Small intestine (tissue), 7 donors: Measurements from ENCODE around the gene POLD1. TPM values are rescaled to one million over a fixed set of nuclear protein-coding genes. Genes with fewer than 3 reads are reported as not detected.

Experiments
- DNase-seq, 2 donors: peaks; one replicate each; pipeline versions ENCODE4 v3.0.0 to v3.0.0-alpha.2; 2013
- FAIRE-seq: peaks from 2 replicates; lab custom pipeline; 2012; peaks lifted over from hg19 to GRCh38; lab: Jason Lieb, UNC
- H3K27ac ChIP-seq, 3 donors: one replicate each; pipeline ENCODE4 v1.5.1; 2013; ENCODE audit warnings: low read length in 2 of 3, mild to moderate bottlenecking in 2 of 3, control low read depth in 1 of 3, inconsistent platforms in 1 of 3, low read depth in 1 of 3, moderate library complexity in 1 of 3
- H3K27me3 ChIP-seq, 3 donors: one replicate each; pipeline ENCODE4 v1.6.1; 2013; ENCODE audit warnings: low read length in 3 of 3, inconsistent platforms in 1 of 3; ENCODE audit not compliant: control insufficient read depth in 3 of 3, insufficient read depth in 3 of 3
- H3K36me3 ChIP-seq, 3 donors: one replicate each; pipeline ENCODE4 v1.6.1; 2013; ENCODE audit warnings: low read length in 3 of 3, inconsistent platforms in 1 of 3, low read depth in 1 of 3, mild to moderate bottlenecking in 1 of 3, moderate library complexity in 1 of 3; ENCODE audit not compliant: control insufficient read depth in 3 of 3, insufficient read depth in 2 of 3
- H3K4me1 ChIP-seq, 3 donors: one replicate each; pipeline ENCODE4 v1.6.1; 2013; ENCODE audit warnings: low read length in 2 of 3, inconsistent platforms in 1 of 3, low read depth in 1 of 3, mild to moderate bottlenecking in 1 of 3, moderate library complexity in 1 of 3; ENCODE audit not compliant: control insufficient read depth in 3 of 3, insufficient read depth in 2 of 3
- H3K4me3 ChIP-seq, 3 donors: one replicate each; pipeline ENCODE4 v1.5.1; 2013; ENCODE audit warnings: low read length in 3 of 3, control low read depth in 1 of 3, inconsistent platforms in 1 of 3, low read depth in 1 of 3, mild to moderate bottlenecking in 1 of 3, moderate library complexity in 1 of 3
- H3K9me3 ChIP-seq, 2 donors: one replicate each; pipeline ENCODE4 v1.6.1; 2013; ENCODE audit warnings: low read depth in 1 of 2, low read length in 1 of 2; ENCODE audit not compliant: control insufficient read depth in 2 of 2, insufficient read depth in 1 of 2
- WGBS, 3 donors: extraction: QIAGEN DNeasy Blood & Tissue Kit; methylation state at CpG; one replicate each; pipeline ENCODE4 v1.1.7; 2013; 5-methylcytosine and 5-hydroxymethylcytosine counted together
- polyA plus RNA-seq, 4 donors: library from polyadenylated mRNA; stranded (reverse) in 3 of 4; unstranded in 1 of 4; fragments of 200-250 nt in 3 of 4; fragments of 120-200 nt in 1 of 4; gene quantifications; one replicate each; pipeline versions ENCODE4 v1.2.1 to v1.2.3, GENCODE V29; 2013
- donor health status: healthy with polysubstance abuse.
- donor health status: control.
- donor health status: control.
- donor health status: Bipolar disorder and iron deficiency.
- donor health status: healthy.

Gene POLD1
- polyA plus RNA-seq, 4 donors, result 25.0 to 34.0 (median 30.6) TPM

DNA sequence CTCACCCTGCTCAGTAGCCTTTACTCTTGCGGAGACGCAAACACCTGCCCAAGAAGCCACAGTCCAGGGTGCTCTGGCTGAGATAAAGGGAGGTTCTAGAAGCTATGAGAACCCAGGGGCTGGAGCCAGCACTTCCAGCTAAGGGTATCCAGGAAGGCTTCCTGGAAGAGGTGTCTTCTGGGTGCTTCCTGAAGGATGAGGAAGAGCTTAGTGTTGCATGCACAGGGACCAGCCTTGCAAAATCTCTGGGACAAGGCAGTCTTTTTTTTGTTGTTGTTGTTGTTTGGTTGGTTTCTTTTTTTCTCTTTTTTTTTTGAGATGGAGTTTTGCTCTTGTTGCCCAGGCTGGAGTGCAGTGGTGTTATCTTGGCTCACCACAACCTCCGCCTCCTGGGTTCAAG is 69.1 kb downstream of the POLD1 start:
- no peak for FAIRE-seq
- no peak overlapping the region for H3K4me3 ChIP-seq

DNA sequence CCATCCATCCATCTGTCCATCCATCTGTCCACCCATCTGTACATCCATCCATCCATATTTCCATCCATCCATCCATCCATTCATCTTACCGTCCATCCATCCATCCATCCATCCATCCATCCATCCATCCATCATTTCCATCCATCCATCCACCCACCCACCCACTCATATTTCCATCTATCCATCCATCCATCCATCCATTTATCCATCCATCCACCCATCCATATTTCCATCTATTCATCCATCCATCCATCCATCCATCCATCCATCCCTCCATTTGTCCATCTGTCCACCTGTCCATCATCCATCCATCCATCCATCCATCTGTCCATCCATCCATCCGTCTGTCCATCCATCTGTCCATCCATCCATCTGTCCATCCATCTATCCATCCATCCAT is 71.8 kb downstream of the POLD1 start:
- WGBS, 3 donors, result 72 to 86% (median 73%) methylated on average over 2 of the region's 2 CpGs
- FAIRE-seq (no peak), DNase-seq (no peak)
- Histone ChIP-seq H3K9me3 (no peaks in the 10 kb centered on the region), H3K27me3 (peaks cover 2 to 16% (median 3%) of the 10 kb centered on the region in 3 donors), H3K27ac (no peak overlapping the region), H3K36me3 (no peaks in the 10 kb centered on the region), H3K4me3 (no peak overlapping the region), H3K4me1 (no peaks in the 10 kb centered on the region)

More for the DNA sequence above, 69.1 kb downstream of the POLD1 start:
- Histone ChIP-seq H3K9me3 (peaks cover 0 to under 1% of the 10 kb centered on the region in 2 donors), H3K27ac (no peak overlapping the region), H3K27me3 (peaks cover 0 to 6% (median 0%) of the 10 kb centered on the region in 3 donors), H3K4me1 (no peaks in the 10 kb centered on the region), H3K36me3 (no peaks in the 10 kb centered on the region)
- 75 to 95% (median 90%) methylated on average over 3 of the region's 3 CpGs for WGBS, 3 donors
- DNase-seq, result no peak

DNA sequence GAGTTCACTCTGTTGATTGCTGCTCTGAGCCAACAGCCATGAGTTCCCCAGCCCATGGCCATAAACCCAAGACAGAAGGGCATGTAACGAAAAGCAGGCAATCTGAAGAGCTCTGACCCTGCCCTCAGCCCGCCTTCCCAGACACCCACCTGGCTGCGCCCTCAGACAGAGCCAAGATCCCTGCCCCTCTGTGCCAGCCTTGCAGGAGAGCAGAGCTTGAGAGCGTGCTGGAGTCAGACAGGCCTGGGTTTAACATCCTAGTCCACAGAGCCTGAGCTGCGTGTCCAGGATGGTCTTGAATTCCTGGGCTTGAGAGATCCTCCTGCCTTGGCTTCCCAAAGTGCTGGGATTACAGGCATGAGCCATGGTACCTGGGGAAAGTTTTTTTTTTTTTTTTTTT is 73.2 kb downstream of the POLD1 start:
- H3K27ac ChIP-seq, result no peak overlapping the region
- no peak for DNase-seq
- 80 to 85% (median 84%) methylated on average over 5 of the region's 5 CpGs for WGBS, 3 donors
- no peaks in the 10 kb centered on the region for H3K36me3 ChIP-seq
- H3K4me1 ChIP-seq, result no peaks in the 10 kb centered on the region
- H3K9me3 ChIP-seq, result no peaks in the 10 kb centered on the region
- no peak overlapping the region for H3K4me3 ChIP-seq
- no peak for FAIRE-seq
- H3K27me3 ChIP-seq, result peaks cover 2 to 16% (median 3%) of the 10 kb centered on the region in 3 donors

DNA sequence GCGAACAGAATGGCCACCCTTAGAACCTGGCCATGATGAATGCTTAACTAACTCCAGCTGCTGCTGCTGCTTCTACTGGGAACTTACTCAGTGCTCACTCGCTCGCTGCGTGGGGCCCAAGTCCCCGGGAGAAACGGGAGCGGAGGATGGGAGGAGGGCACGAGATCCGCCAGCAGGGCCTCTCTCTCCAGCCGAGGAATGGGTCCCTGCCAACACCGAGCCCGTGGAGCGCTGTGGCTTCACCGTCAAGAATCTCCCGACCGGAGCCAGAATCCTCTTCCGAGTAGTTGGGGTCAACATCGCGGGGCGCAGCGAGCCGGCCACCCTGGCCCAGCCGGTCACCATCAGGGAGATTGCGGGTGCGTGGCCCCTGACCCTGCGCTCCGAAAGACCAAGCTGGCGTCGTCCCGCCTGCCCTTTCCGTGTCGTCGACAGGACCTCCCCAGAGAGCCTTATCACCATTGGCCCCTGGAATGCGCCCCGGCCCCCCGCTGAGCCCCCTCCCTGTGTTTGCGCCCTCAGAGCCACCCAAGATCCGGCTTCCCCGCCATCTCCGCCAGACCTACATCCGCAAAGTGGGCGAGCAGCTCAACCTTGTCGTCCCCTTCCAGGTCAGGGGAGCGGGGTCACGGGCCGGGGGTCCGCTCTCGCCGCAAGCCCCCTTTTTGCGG is 74.4 kb downstream of the POLD1 start:
- no peak for FAIRE-seq
- Histone ChIP-seq H3K27me3 (peaks cover 2 to 16% (median 3%) of the 10 kb centered on the region in 3 donors), H3K36me3 (no peaks in the 10 kb centered on the region), H3K4me1 (no peaks in the 10 kb centered on the region), H3K4me3 (no peak overlapping the region), H3K9me3 (no peaks in the 10 kb centered on the region), H3K27ac (no peak overlapping the region)
- no peak for DNase-seq
- 38 to 55% (median 39%) methylated on average over 43 to 50 of the region's 50 CpGs for WGBS, 3 donors

DNA sequence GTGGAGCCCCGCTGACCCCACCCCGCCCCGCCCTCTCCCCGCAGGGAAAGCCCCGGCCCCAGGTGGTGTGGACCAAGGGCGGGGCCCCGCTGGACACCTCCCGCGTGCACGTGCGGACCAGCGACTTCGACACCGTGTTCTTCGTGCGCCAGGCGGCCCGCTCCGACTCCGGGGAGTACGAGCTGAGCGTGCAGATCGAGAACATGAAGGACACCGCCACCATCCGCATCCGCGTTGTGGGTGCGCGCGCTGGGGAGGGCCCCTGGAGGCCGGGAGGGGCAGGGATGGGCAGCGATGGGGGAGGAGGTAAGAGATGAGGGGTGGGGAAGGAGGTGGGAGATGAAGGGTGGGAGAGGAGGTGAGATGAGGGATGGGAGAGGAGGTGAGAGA is 74.9 kb downstream of the POLD1 start:
- Histone ChIP-seq H3K27me3 (peaks cover 2 to 16% (median 3%) of the 10 kb centered on the region in 3 donors), H3K9me3 (no peaks in the 10 kb centered on the region), H3K36me3 (no peaks in the 10 kb centered on the region), H3K4me3 (no peak overlapping the region), H3K27ac (no peak overlapping the region), H3K4me1 (no peaks in the 10 kb centered on the region)
- no peak for FAIRE-seq
- WGBS, 3 donors, result 50 to 62% (median 59%) methylated on average over 30 to 32 of the region's 32 CpGs
- no peak for DNase-seq

DNA sequence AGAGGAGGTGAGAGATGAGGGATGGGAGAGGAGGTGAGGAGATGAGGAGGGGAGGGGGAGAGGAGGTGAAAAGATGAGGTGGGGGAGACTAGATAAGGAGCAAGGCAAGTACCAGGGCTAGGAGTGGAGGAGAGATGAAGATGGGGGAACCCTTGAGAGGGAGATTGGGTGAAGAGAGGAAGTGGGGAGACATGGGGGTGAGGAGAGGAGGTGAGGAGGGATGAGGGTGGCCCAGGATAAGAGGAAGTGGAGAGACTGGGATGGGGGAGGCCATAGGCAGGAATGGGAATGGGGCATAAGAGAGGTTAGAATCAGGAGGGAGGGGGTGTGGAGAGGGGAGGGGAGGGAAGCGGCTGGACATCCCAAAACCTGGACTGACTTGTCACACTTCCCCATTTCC is 75.5 kb downstream of the POLD1 start:
- no peak for DNase-seq
- no peak for FAIRE-seq
- Histone ChIP-seq H3K4me1 (peaks cover 0 to 4% (median 2%) of the 10 kb centered on the region in 3 donors), H3K27ac (no peak overlapping the region), H3K4me3 (no peak overlapping the region), H3K27me3 (peaks cover 2 to 16% (median 3%) of the 10 kb centered on the region in 3 donors), H3K36me3 (no peaks in the 10 kb centered on the region), H3K9me3 (no peaks in the 10 kb centered on the region)
- 30 to 93% (median 63%) methylated on average over 1 of the region's 1 CpG for WGBS, 3 donors

DNA sequence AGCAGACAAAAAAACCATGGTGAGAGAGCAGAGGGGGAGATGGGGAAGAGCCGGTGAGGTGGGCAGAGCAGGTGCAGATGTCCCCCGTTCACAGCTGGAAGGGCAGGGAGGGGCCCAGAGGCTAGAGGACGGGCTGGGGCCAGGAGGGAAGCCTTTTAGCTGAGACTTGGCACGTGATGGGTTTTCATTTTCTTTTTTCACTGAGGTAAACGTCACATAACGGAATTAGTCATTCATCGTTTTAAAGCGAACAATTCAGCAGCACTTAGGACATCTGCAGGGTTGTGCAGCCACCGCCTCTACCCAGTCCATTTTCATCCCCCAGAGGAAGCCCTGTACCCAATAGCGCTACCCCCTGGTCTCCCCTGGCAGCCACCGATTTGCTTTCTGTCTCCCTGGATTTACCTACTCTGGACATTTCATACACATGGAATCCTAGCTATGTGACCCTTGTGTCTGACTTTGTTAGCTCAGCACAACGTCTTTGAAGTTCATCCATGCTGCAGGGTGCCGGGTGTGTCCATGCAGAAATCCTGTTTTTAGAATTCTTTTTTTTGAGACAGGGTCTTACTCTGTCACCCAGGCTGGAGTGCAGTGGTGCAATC is 76.1 kb downstream of the POLD1 start:
- Histone ChIP-seq H3K27ac (no peak overlapping the region), H3K4me3 (no peak overlapping the region), H3K27me3 (peaks cover 2 to 16% (median 3%) of the 10 kb centered on the region in 3 donors), H3K4me1 (peaks cover 0 to 9% (median 2%) of the 10 kb centered on the region in 3 donors), H3K9me3 (no peaks in the 10 kb centered on the region), H3K36me3 (no peaks in the 10 kb centered on the region)
- no peak for FAIRE-seq
- DNase-seq, result no peak
- 25 to 29% (median 26%) methylated on average over 13 of the region's 13 CpGs for WGBS, 3 donors

DNA sequence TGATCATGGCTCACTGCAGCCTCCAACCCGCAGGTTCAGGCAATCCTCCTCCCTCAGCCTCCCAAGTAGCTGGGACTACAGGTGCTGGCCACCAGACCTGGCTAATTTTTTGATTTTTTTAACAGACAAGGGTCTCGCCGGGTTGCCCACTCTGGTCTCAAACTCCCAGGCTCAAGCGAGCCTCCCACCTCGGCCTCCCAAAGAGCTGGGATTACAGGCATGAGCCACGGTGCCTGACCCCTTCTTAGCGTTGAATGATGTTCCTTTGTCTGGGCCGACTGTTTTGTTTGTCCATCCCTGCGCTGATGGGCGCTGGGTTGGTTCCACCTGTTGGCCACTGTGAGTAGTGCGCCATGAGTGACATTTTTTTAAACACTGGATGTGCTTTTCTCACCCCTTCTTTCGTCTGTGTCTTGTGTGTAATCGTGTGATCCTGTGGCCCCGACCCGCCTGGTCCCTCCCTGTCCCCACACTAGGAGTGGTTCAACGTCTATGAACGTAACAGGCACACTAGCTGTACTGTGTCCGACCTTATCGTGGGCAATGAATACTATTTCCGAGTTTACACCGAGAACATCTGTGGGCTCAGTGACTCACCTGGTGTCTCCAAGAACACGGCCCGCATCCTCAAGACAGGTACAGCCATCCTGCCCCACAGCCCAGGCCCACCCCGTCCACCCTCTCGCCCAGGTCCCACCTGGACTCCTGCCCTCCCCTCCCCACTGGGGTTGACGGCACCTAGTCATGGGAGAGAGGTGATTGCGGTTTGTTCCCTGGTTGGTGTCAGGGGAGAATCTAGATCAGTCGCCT is 77.1 kb downstream of the POLD1 start:
- FAIRE-seq (no peak), DNase-seq (peak; percentile 71 to 79)
- Histone ChIP-seq H3K27me3 (peaks cover 2 to 16% (median 3%) of the 10 kb centered on the region in 3 donors), H3K27ac (no peak overlapping the region), H3K36me3 (no peaks in the 10 kb centered on the region), H3K4me1 (peaks cover 0 to 15% (median 6%) of the 10 kb centered on the region in 3 donors), H3K4me3 (no peak overlapping the region), H3K9me3 (no peaks in the 10 kb centered on the region)
- WGBS, 3 donors, result 12 to 30% (median 19%) methylated on average over 28 of the region's 28 CpGs
